Ectodermal cell (in vitro differentiated cells): ENCODE measurements around the gene WWOX.

Source experiments
- H3K27ac ChIP-seq: 2 replicates; pipeline ENCODE4 v1.7.0; 2013; ENCODE audit warnings: mild to moderate bottlenecking, low read depth, low read length; ENCODE audit not compliant: insufficient read depth, poor library complexity, severe bottlenecking
- H3K27me3 ChIP-seq: 2 replicates; pipeline ENCODE4 v1.7.0; 2013; ENCODE audit warnings: mild to moderate bottlenecking, low read length; ENCODE audit not compliant: insufficient read depth, control insufficient read depth, poor library complexity, severe bottlenecking
- H3K36me3 ChIP-seq: one replicate; pipeline ENCODE4 v1.7.0; 2013; ENCODE audit warnings: low read length; ENCODE audit not compliant: control insufficient read depth, insufficient read depth
- H3K4me1 ChIP-seq: one replicate; pipeline ENCODE4 v1.7.0; 2013; ENCODE audit warnings: low read length; ENCODE audit not compliant: control insufficient read depth, insufficient read depth
- H3K4me3 ChIP-seq: 2 replicates; pipeline ENCODE4 v1.7.0; 2013; ENCODE audit warnings: low read depth, low read length, control low read depth; ENCODE audit not compliant: insufficient read depth
- H3K9me3 ChIP-seq: 2 replicates; pipeline ENCODE4 v1.7.0; 2013; ENCODE audit warnings: mild to moderate bottlenecking, low read length, moderate library complexity; ENCODE audit not compliant: control insufficient read depth
- WGBS, 2 experiments: methylation state at CpG; one replicate each; pipeline ENCODE4 v1.1.7; 2013; ENCODE audit warnings: missing lambda C conversion rate in 2 of 2; 5-methylcytosine and 5-hydroxymethylcytosine counted together

WWOX gene

DNA sequence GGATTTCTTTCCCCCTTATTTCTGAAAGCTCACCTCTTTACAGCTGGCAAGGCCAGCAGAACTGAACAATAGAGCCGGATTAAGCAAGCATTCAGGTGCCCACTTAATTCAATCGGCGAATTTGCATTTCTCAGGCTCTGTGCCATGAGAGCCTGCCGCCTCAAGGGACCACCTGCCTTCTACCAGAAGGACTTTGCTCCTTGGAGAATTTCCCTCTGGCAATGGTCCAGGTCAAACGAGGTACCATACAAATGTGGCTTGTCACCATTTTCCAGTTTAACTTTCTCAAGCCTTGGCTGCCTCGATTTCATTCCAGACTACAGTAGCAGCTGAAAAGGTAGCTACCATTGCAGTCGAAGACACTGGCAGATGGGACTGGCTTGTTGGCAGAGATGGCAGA is 967.1 kb downstream of the WWOX start:
- WGBS, 2 experiments = 86% methylated on average over 7 of the region's 7 CpGs
- no peak overlapping the region for H3K4me3 ChIP-seq
- no peak overlapping the region for H3K27ac ChIP-seq
- H3K4me1 ChIP-seq = no peaks in the 10 kb centered on the region
- H3K36me3 ChIP-seq = no peaks in the 10 kb centered on the region
- no peaks in the 10 kb centered on the region for H3K9me3 ChIP-seq
- no peaks in the 10 kb centered on the region for H3K27me3 ChIP-seq

DNA sequence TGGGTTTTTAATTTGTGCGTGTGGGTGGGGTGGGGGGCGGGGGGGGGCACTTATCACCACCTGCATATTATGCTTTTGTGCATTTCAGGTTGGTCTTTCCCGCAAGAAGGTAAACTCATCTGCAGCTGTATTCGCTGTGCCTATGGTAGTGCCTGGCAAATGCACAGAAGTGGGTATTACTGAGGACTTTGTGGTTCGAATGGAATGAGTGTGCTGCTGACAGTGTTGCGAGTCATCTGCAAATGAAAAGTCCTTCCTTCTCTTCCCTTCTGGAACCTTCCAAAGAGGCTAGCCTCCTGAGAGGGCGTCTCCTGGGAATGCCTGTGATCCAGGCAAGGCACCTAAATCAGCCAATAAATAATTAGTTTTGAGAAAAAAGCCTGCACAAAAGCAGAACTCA is 968.1 kb downstream of the WWOX start:
- no peaks in the 10 kb centered on the region for H3K9me3 ChIP-seq
- H3K27me3 ChIP-seq = no peaks in the 10 kb centered on the region
- no peak overlapping the region for H3K4me3 ChIP-seq
- H3K27ac ChIP-seq = no peak overlapping the region
- no peaks in the 10 kb centered on the region for H3K4me1 ChIP-seq
- H3K36me3 ChIP-seq = no peaks in the 10 kb centered on the region
- WGBS, 2 experiments = 94% methylated on average over 5 to 7 of the region's 7 CpGs

DNA sequence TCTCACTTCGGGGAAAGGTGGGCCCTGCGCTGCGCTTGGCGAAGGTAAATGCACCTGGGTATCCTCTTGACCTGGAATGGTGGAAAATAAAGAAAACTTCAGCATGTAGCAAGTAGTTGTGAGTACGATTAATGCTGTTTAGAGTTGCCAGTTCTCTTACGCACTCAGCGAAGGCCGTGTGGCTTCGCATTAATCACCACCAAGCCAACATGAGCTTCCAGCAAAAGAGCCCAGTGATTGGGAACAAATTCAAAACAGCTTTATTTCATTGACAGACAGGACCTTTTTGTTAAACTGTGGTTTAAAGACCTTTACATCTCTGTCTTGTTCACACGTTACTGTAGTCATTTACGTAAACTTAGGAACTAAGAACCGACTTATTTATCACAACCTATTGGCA is 969.7 kb downstream of the WWOX start:
- H3K36me3 ChIP-seq = no peaks in the 10 kb centered on the region
- no peaks in the 10 kb centered on the region for H3K4me1 ChIP-seq
- no peaks in the 10 kb centered on the region for H3K9me3 ChIP-seq
- no peaks in the 10 kb centered on the region for H3K27me3 ChIP-seq
- H3K4me3 ChIP-seq = no peak overlapping the region
- no peak overlapping the region for H3K27ac ChIP-seq
- 97 to 98% methylated on average over 12 of the region's 12 CpGs for WGBS, 2 experiments

DNA sequence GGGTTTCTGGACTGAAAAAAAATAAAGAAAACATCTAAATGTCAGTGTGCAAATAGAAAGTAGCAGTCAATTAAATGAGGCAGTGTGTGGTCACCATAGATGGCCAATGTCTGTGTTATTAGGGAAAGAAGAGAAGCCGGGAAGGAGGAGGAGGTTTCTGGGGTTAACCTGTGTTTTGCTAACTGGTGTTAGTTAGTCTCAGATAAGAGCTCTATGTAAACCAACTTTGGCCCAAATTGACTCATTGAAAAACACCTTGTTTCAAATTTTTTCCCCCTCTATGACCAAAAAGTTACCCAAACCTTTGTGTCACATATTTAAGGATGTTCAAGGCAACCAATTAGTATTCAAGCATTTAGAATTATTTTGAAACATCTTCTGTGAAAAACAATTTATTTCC is 970.2 kb downstream of the WWOX start:
- Histone ChIP-seq H3K36me3 (no peaks in the 10 kb centered on the region), H3K27ac (no peak overlapping the region), H3K4me1 (no peaks in the 10 kb centered on the region), H3K4me3 (no peak overlapping the region), H3K27me3 (no peaks in the 10 kb centered on the region), H3K9me3 (no peaks in the 10 kb centered on the region)
- WGBS, 2 experiments = 79 to 100% methylated on average over 1 of the region's 1 CpG

DNA sequence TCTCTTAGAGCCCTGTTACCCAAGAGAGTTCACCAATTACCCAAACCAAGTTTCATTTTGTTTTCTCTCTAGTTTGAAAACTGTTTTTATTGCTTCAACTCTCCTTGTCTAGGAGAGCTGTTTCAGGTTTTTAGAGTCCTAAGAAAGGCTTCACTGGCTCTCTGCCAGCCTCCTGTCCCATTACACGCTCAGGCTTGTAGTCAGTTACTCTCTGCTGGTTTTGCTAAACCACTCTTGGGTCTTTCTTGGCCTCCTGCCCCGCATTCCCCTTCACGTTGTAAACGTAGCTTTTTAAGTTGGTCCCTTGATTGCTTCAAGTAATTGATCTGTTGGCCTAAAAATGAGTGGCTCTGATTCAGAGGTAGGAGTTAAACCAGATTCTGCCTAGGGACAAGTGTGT is 972.0 kb downstream of the WWOX start:
- no peak overlapping the region for H3K27ac ChIP-seq
- H3K36me3 ChIP-seq = no peaks in the 10 kb centered on the region
- WGBS, 2 experiments = 87 to 93% methylated on average over 4 of the region's 4 CpGs
- H3K27me3 ChIP-seq = no peaks in the 10 kb centered on the region
- H3K4me3 ChIP-seq = no peak overlapping the region
- H3K4me1 ChIP-seq = no peaks in the 10 kb centered on the region
- H3K9me3 ChIP-seq = no peaks in the 10 kb centered on the region

DNA sequence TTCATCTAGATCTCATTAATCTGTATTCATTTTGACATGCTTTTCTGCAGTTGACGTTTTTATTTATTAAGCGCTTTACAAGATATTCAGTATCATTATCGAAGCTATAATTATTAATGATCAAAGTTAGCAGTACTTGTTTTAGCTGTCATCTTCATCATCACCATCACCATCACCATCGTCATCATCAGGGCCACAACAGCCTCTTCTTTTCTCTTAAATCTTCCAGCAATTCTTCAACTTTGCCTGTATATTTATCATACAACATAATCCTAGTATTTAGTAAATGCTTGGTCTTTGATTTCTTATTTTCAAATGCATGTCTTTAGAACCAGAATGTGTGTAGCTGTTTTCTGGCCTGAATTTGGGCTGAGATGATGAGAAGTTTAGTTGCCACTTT is 973.1 kb downstream of the WWOX start:
- WGBS, 2 experiments = 96 to 100% methylated on average over 4 of the region's 4 CpGs
- no peak overlapping the region for H3K4me3 ChIP-seq
- H3K36me3 ChIP-seq = no peaks in the 10 kb centered on the region
- no peak overlapping the region for H3K27ac ChIP-seq
- H3K27me3 ChIP-seq = no peaks in the 10 kb centered on the region
- H3K4me1 ChIP-seq = no peaks in the 10 kb centered on the region
- H3K9me3 ChIP-seq = no peaks in the 10 kb centered on the region

DNA sequence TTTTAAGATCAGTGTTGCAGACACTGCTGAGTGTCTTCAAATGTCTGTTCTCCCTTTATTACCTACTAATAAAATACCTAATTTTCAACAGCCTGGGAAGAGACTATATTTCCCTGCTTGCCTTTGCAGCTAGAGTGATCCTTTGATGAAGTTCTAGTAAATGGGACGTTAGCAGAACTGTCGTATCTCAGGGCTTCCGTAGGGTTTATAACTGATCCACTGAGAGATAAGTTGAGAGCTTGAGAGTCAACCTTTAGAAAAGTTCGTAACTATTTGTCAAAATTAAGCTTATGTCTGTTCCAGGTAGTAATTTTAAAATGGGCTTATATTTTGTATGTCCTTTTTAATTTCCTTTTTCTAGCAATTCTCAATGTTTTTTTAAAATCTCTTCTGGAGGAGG is 974.1 kb downstream of the WWOX start:
- H3K27ac ChIP-seq = no peak overlapping the region
- no peaks in the 10 kb centered on the region for H3K4me1 ChIP-seq
- WGBS, 2 experiments = 93 to 96% methylated on average over 4 of the region's 4 CpGs
- H3K4me3 ChIP-seq = no peak overlapping the region
- H3K27me3 ChIP-seq = no peaks in the 10 kb centered on the region
- H3K36me3 ChIP-seq = no peaks in the 10 kb centered on the region
- no peaks in the 10 kb centered on the region for H3K9me3 ChIP-seq

DNA sequence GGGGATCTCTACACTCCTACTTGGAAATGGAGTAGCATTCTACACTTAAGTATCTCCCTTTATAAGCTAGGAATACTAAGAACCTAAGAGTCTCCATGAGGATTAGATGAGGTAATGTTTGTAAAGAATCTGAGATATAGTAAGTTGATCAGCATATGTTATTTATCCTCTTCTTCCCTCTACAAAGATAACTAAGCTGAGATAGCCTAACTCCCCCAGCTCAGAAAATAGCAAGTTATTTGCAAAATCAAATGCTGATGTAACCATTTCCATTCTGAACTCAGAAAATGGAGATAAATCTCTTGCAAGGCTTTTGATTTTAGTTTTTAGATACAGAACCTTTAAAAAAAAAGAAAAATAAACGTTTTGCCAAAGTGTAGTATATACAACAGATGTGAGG is 975.1 kb downstream of the WWOX start:
- Histone ChIP-seq H3K4me3 (no peak overlapping the region), H3K9me3 (no peaks in the 10 kb centered on the region), H3K4me1 (no peaks in the 10 kb centered on the region), H3K36me3 (no peaks in the 10 kb centered on the region), H3K27me3 (no peaks in the 10 kb centered on the region), H3K27ac (no peak overlapping the region)
- no CpG with 5 or more reads among the region's 1 CpG for WGBS, 2 experiments

DNA sequence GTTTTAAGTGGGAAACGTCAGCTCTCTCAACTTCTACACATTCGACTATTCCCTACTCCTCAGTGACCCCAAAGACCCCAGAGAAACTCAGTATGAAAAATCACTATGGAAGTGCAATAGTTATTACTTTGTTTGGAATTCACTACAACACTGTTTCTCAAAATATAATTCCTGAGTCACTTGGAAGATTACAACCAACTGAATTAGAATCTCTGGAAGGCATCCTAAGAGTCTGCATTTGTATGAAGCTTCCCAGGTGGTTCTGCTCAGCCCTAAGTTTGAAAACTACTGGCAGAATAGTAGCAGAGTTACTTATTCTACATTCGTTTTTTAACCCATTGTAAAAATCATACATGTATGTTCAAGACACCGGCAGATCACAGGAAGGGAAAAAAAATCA is 975.5 kb downstream of the WWOX start:
- Histone ChIP-seq H3K36me3 (no peaks in the 10 kb centered on the region), H3K9me3 (no peaks in the 10 kb centered on the region), H3K4me3 (no peak overlapping the region), H3K27me3 (no peaks in the 10 kb centered on the region), H3K4me1 (no peaks in the 10 kb centered on the region), H3K27ac (no peak overlapping the region)
- 50 to 58% methylated on average over 2 of the region's 4 CpGs for WGBS, 2 experiments

DNA sequence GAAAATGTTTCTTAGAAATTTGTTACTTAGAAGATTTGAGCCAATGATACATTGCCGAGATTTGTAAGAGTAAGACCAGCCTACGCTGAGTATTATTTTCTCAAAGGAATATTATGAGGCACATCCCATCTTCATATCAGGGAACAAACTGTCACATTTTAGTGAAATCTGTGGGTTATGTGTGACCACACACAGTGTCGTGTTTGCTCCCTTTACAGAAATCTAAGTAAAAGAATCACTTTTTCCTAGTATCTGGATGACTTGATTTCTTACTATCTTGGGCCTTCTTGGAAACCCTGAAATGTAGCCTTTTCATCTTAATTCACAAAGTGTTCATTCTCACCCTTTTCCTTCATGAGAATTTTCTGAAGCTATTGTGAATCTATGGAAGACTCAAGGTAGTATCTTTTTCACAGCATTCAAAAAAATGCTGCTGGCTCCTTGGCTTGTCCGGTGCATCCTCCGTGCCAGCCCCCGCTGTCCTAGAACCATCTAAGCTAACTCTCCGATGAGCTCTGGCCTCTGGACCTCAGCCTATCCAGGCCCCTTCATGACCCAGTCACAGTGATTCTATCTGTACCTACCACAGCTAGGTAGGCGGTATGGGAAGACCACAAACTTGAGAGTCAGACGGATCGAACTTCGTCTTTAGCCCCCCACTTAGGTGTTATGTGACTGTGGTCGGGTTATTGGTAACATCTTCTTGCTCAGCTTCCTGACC is 976.8 kb downstream of the WWOX start:
- WGBS, 2 experiments = 95 to 96% methylated on average over 11 to 12 of the region's 12 CpGs
- Histone ChIP-seq H3K4me3 (no peak overlapping the region), H3K4me1 (no peaks in the 10 kb centered on the region), H3K27me3 (no peaks in the 10 kb centered on the region), H3K27ac (no peak overlapping the region), H3K9me3 (no peaks in the 10 kb centered on the region), H3K36me3 (no peaks in the 10 kb centered on the region)

DNA sequence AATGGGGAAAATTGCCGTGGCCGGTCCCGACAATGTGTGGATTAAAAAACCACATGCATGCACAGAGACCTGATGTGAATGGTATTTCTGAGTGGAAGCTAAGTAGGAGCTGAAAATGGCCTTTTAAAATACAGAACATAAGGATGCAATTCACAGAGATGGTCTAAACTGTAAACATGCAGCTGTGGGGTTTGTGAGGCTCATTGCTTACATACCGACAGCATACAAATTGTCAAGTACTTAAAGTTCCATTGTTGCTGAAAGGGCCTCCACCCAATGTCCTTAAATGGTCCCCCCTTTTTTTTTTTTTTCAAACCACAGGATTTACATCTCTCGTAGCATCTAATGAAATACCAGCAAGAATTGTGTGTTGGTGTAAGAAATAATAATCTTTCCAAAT is 977.9 kb downstream of the WWOX start:
- Histone ChIP-seq H3K4me3 (no peak overlapping the region), H3K36me3 (no peaks in the 10 kb centered on the region), H3K27me3 (no peaks in the 10 kb centered on the region), H3K4me1 (no peaks in the 10 kb centered on the region), H3K9me3 (no peaks in the 10 kb centered on the region), H3K27ac (no peak overlapping the region)
- WGBS, 2 experiments = 90 to 97% methylated on average over 4 of the region's 5 CpGs
